ENCODE data around the gene MAPKAP1.

Gene MAPKAP1

DNA sequence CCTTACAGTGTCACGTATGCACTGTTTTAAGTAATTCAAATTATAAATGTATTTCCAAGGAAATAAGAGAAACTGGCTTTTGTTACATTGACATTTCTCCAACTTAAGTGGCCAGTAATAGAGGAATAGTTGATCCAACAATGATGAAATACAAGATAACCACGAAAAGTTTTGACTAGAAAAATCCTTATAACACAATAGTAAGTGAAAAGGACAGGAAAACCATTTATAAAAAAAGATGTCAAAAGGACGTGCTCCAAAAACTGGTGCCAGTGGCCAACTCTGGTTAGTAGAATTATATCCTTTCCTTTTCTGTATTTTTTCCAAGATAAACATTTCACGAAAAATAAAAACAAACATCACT lies 234.5 kb downstream of the MAPKAP1 start:
- POLR2A ChIA-PET: no interaction called here
- TF ChIP-seq, protein P1, sequence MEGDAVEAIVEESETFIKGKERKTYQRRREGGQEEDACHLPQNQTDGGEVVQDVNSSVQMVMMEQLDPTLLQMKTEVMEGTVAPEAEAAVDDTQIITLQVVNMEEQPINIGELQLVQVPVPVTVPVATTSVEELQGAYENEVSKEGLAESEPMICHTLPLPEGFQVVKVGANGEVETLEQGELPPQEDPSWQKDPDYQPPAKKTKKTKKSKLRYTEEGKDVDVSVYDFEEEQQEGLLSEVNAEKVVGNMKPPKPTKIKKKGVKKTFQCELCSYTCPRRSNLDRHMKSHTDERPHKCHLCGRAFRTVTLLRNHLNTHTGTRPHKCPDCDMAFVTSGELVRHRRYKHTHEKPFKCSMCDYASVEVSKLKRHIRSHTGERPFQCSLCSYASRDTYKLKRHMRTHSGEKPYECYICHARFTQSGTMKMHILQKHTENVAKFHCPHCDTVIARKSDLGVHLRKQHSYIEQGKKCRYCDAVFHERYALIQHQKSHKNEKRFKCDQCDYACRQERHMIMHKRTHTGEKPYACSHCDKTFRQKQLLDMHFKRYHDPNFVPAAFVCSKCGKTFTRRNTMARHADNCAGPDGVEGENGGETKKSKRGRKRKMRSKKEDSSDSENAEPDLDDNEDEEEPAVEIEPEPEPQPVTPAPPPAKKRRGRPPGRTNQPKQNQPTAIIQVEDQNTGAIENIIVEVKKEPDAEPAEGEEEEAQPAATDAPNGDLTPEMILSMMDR (IDR thresholded peaks at IDR 0.05; ENCODE audit: insufficient read depth, low read length, missing control alignments): no peak
- CTCF ChIA-PET: interaction anchor here (0.6 to 3.5 kb wide), 4 partner anchors 9 to 1232 kb away, joined by 3 to 15 read pairs (median 4); no protein-coding TSS in a partner anchor

DNA sequence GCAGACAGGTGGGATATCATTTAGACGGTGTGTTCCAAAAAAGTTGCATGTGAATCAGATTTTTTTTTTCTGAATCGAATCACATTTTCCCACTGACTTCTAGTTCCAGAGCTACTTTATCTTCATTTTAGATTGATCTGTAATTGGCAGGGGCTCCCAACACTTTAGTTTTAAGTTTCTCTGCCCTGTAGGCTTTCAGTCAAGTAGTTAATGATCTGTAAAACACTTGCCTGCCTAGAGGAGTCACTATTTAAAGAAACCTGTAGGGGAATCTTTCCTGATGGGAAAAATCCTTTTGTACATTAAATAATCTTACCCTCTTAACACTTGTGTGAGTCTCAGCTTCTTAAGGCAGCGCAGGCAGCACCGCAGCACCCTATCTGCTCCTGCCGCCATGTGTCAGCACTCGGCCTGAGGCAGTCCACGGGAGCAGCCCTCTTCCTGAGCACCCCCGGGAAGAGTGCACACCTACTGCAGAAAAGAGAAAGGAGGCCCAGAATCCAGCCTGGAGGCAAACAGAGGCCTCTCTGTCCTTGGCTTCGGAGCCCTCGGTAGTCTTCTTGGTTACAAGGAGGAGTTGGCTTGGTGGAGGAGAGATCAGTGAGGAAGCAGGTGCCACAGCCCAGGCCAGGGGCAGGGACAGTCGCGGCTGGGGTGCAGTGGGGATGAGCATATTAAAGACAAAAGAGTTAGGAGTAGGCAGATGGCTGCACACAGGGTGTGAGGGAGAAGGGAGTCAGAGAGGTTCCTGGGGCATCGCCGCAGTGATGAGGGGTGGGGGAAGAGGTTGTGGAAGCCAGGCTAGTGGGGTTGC lies 236.0 kb downstream of the MAPKAP1 start:
- TF ChIP-seq, protein P1 (IDR thresholded peaks at IDR 0.05; ENCODE audit: insufficient read depth, low read length, missing control alignments): no peak
- POLR2A ChIA-PET: no interaction called here
- CTCF ChIA-PET: no interaction called here
- no peak overlapping the region for H3K4me3 ChIP-seq (ENCODE audit: low read depth, low read length)
- DNase-seq (ENCODE audit: low read depth, low spot score): no peak

More for the DNA sequence above, 234.5 kb downstream of the MAPKAP1 start:
- H3K4me3 ChIP-seq (ENCODE audit: low read depth, low read length): no peak overlapping the region
- no peak for DNase-seq (ENCODE audit: low read depth, low spot score)

DNA sequence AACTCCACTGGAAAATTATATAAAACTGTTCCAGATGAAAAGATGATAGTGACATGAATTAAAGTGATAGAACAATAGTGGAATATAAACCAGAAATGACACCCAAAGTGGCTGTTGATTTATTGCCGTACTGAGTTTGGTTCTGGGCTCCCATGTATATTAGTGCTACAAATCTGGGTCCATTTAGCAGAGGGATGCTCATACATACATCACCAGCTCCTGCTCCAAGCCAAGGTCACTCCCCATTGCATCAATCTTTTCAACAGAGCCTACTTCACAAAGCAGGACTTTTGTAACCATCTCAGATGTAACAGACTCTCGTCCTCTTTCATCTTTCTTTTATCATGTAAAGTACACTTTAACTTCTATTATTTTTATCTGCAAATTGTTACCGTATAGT lies 236.8 kb downstream of the MAPKAP1 start:
- no peak for DNase-seq (ENCODE audit: low read depth, low spot score)
- H3K4me3 ChIP-seq (ENCODE audit: low read depth, low read length): no peak overlapping the region
- ChIA-PET POLR2A (no interaction called here), CTCF (no interaction called here)
- TF ChIP-seq, protein P1 (IDR thresholded peaks at IDR 0.05; ENCODE audit: insufficient read depth, low read length, missing control alignments): no peak

DNA sequence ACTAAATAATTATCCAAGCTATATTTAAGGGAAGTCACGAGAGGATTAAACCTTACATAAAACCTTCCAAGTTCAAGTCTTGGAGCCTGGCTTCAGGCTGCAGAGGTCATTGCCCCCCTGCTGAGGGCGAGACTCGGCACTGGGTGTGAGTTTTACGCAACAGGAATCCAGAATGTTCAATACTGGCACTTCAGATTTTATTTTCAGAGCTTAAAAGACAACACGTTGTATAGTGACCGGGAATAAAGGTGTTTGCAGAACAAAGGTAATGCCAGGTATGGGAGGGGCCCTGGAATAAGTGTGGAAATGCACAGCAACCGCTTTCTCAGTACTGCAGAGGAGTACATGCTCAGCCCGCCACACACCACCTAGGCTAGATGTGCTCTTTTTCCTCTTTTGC lies 238.4 kb downstream of the MAPKAP1 start:
- ChIA-PET CTCF (no interaction called here), POLR2A (no interaction called here)
- H3K4me3 ChIP-seq (ENCODE audit: low read depth, low read length): no peak overlapping the region
- DNase-seq (ENCODE audit: low read depth, low spot score): no peak
- TF ChIP-seq, protein P1 (IDR thresholded peaks at IDR 0.05; ENCODE audit: insufficient read depth, low read length, missing control alignments): no peak

DNA sequence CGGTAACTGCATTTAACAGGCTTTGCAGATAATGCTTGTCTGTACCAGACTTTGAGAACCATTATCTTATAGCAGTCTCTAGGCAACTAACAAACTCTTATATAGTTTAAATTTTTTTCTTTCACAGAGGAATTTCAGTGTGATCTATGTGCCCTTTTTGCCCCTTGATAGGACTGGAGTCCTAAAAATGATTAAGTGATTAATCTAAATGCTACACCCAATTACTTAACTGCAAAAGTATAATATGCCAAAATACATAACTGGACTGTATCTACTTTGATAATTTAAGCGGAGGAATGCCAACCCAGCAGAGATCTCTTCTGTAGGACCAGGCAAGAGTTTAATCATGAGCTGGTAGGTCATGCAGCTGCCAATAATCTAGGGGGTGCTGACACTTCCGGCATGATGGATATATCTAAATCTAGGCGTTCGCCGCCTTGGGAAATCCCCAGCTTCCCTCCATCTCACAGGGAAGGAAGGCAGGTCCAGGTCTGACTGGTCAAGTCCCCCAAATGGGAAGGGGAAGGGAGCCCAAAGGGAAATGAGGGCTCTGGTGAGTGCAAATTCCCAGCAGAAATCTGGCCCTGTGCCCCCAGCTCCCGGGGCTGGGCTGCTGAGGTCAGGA lies 239.8 kb downstream of the MAPKAP1 start:
- ChIA-PET POLR2A (no interaction called here), CTCF (no interaction called here)
- DNase-seq (ENCODE audit: low read depth, low spot score): no peak
- no peak overlapping the region for H3K4me3 ChIP-seq (ENCODE audit: low read depth, low read length)
- TF ChIP-seq, protein P1 (IDR thresholded peaks at IDR 0.05; ENCODE audit: insufficient read depth, low read length, missing control alignments): no peak

DNA sequence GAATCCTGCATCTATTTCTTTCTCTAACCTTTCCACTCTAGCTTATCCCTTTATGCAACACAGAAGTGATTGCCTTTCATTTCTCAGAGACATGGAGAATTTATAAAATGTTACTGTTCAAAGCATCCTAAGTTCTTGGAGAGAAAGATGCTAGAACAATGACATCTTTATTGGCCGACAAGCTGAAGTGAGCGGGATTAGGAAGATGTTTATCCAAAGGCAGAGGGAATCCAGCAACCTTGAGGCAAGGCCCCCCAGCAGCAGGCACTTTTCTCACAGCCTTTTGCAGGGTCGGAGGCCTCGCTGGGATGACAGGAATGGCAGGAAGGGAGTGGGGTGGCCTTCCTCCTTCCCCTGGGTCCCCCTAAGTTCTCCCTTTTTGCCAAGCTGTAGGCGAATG lies 240.6 kb downstream of the MAPKAP1 start:
- TF ChIP-seq, protein P1 (IDR thresholded peaks at IDR 0.05; ENCODE audit: insufficient read depth, low read length, missing control alignments): no peak
- CTCF ChIA-PET: no interaction called here
- POLR2A ChIA-PET: no interaction called here
- H3K4me3 ChIP-seq (ENCODE audit: low read depth, low read length): no peak overlapping the region
- DNase-seq (ENCODE audit: low read depth, low spot score): no peak

Data from AG04449 (cell line).